Measurements from ENCODE around the gene KCNB1.
A peak's percentile ranks its signal among the peaks of the same experiment; 100 is the strongest.

Gene KCNB1

GRCh38 chr20:49508435-49509199, 26.1 kb upstream of the KCNB1 start:
- Histone ChIP-seq H3K79me2 (ENCODE audit: low read length) (no peaks in the 10 kb centered on the region), H3K4me3 (ENCODE audit: low read length) (peak overlapping the region; percentile 63), H3K9me3 (ENCODE audit: insufficient read depth, low read length) (no peaks in the 10 kb centered on the region), H3K27me3 (ENCODE audit: low read depth, low read length) (peaks cover 67% of the 10 kb centered on the region), H3K4me2 (ENCODE audit: low read length) (peak overlapping the region; percentile 70), H4K20me1 (ENCODE audit: insufficient read depth, low read length) (no peaks in the 10 kb centered on the region), H3K27ac (ENCODE audit: low read length) (no peak overlapping the region), H3K9ac (ENCODE audit: low read length) (peak overlapping the region; percentile 34), H3K4me1 (ENCODE audit: low read length) (peaks cover 15% of the 10 kb centered on the region), H3K36me3 (replicated peaks; ENCODE audit: low read depth, low read length) (no peaks in the 10 kb centered on the region), H2AFZ (ENCODE audit: low read depth, low read length) (peak overlapping the region; percentile 85)
- peak; percentile 90 for TF ChIP-seq CTCF (IDR thresholded peaks at IDR 0.05; ENCODE audit: low read depth, low read length)
- TF ChIP-seq EZH2phosphoT487 (IDR thresholded peaks at IDR 0.05; ENCODE audit: low read depth), result no peak

GRCh38 chr20:49507741-49508434, 25.4 kb upstream of the KCNB1 start:
- Histone ChIP-seq H3K4me2 (ENCODE audit: low read length) (peak overlapping the region; percentile 70), H4K20me1 (ENCODE audit: insufficient read depth, low read length) (no peaks in the 10 kb centered on the region), H3K36me3 (replicated peaks; ENCODE audit: low read depth, low read length) (no peaks in the 10 kb centered on the region), H3K4me3 (ENCODE audit: low read length) (peak overlapping the region; percentile 63), H3K27me3 (ENCODE audit: low read depth, low read length) (peaks cover 60% of the 10 kb centered on the region), H3K4me1 (ENCODE audit: low read length) (peaks cover 15% of the 10 kb centered on the region), H3K27ac (ENCODE audit: low read length) (no peak overlapping the region), H2AFZ (ENCODE audit: low read depth, low read length) (peak overlapping the region; percentile 85), H3K79me2 (ENCODE audit: low read length) (no peaks in the 10 kb centered on the region), H3K9ac (ENCODE audit: low read length) (no peak overlapping the region), H3K9me3 (ENCODE audit: insufficient read depth, low read length) (no peaks in the 10 kb centered on the region)
- TF ChIP-seq EZH2phosphoT487 (IDR thresholded peaks at IDR 0.05; ENCODE audit: low read depth), result no peak
- TF ChIP-seq CTCF (IDR thresholded peaks at IDR 0.05; ENCODE audit: low read depth, low read length), result no peak

DNA sequence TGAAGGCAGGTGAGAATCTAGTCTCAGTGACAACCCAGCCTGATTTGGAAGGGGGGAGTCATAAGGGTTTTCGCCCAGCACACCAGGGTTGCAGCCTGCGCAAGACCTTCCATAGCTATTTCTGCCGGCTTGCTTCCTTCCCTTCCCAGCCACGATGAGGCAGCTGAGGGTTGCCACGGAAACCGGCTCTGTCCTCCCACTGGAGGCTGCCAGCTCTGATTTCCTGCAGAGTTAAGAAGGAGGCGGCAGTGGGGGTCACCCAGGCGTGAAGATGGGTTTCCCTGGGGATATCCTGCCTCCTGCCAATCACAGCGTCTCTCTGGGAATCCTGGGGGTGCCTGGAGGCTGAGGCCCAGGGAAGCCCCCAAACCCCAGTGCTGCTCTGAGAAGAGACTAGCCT, 23.1 kb upstream of the KCNB1 start:
- Histone ChIP-seq H3K36me3 (replicated peaks; ENCODE audit: low read depth, low read length) (no peaks in the 10 kb centered on the region), H3K27me3 (ENCODE audit: low read depth, low read length) (peaks cover 42% of the 10 kb centered on the region), H3K9me3 (ENCODE audit: insufficient read depth, low read length) (no peaks in the 10 kb centered on the region), H3K27ac (ENCODE audit: low read length) (no peak overlapping the region), H4K20me1 (ENCODE audit: insufficient read depth, low read length) (no peaks in the 10 kb centered on the region), H2AFZ (ENCODE audit: low read depth, low read length) (no peak overlapping the region), H3K79me2 (ENCODE audit: low read length) (no peaks in the 10 kb centered on the region), H3K9ac (ENCODE audit: low read length) (no peak overlapping the region), H3K4me2 (ENCODE audit: low read length) (no peak overlapping the region), H3K4me3 (ENCODE audit: low read length) (no peak overlapping the region), H3K4me1 (ENCODE audit: low read length) (peaks cover 15% of the 10 kb centered on the region)
- TF ChIP-seq EZH2phosphoT487 (IDR thresholded peaks at IDR 0.05; ENCODE audit: low read depth) (no peak), CTCF (IDR thresholded peaks at IDR 0.05; ENCODE audit: low read depth, low read length) (no peak)

- H3K27me3 ChIP-seq (ENCODE audit: low read depth, low read length), result peaks cover 53% of the 10 kb centered on the region
- no peak overlapping the region for H2AFZ ChIP-seq (ENCODE audit: low read depth, low read length)
- H3K9me3 ChIP-seq (ENCODE audit: insufficient read depth, low read length), result 0 out of 2 replicates have a peak, but pooled peaks cover 3% of the 10 kb centered on the region
- peaks cover 4% of the 10 kb centered on the region; the same call in 1 of the 2 replicates for H3K4me1 ChIP-seq (ENCODE audit: low read length)
- H4K20me1 ChIP-seq (ENCODE audit: insufficient read depth, low read length), result no peaks in the 10 kb centered on the region
- H3K4me3 ChIP-seq (ENCODE audit: low read length), result no peak overlapping the region
- H3K36me3 ChIP-seq (replicated peaks; ENCODE audit: low read depth, low read length), result no peaks in the 10 kb centered on the region
- H3K27ac ChIP-seq (ENCODE audit: low read length), result no peak overlapping the region
- H3K4me2 ChIP-seq (ENCODE audit: low read length), result no peak overlapping the region
- no peaks in the 10 kb centered on the region for H3K79me2 ChIP-seq (ENCODE audit: low read length)
- H3K9ac ChIP-seq (ENCODE audit: low read length), result no peak overlapping the region
- no peak for TF ChIP-seq EZH2phosphoT487 (IDR thresholded peaks at IDR 0.05; ENCODE audit: low read depth)
- no peak for TF ChIP-seq CTCF (IDR thresholded peaks at IDR 0.05; ENCODE audit: low read depth, low read length)
Measured at GRCh38 chr20:49503176-49503575, 20.7 kb upstream of the KCNB1 start.

All from OCI-LY3 (cell line).